ENCODE results near the gene POU2F1. TPM values are rescaled to one million over a fixed set of nuclear protein-coding genes. Genes with fewer than 3 reads are reported as not detected.

The POU2F1 gene
- polyA plus RNA-seq, 2 of the 4 experiments (the other 2 are of a cell fraction) = 2.9 to 9.4 TPM

DNA sequence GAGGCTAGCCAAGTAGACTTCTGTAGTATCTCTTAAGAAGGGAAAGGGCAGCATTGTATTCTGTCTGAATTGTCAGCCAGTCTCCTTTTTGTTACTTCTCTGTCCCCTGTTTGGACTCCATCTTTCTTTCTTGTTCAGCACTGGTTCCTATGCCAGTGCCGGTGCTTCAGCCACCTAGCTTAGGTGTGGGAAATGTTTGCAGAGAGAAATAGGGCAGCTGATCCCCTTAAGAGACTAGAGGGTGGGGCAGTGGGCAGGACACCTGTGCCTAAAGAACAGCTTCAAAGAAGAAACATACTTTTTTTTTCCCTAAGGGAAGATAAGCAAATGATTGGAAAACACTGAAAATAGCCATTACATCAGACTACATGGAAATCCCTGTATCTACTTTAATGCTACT, 113.0 kb downstream of the POU2F1 start:
- ATAC-seq (no peak), FAIRE-seq (no peak), DNase-seq (ENCODE audit: low read depth in 1 of 2, low spot score in 1 of 2) (no peak)
- Histone ChIP-seq H3K9me3 (peaks cover 11% of the 10 kb centered on the region; the same call in 2 of the 3 replicates), H3K4me1 (peaks cover 35% of the 10 kb centered on the region), H3K4me3 (no peak overlapping the region), H3K4me2 (no peak overlapping the region), H3K27ac (no peak overlapping the region)
- TF ChIP-seq ZNF302 (CRISPR knock-in tag; IDR thresholded peaks at IDR 0.05) = no peak
- TF ChIP-seq KDM5A (IDR thresholded peaks at IDR 0.05) = no peak
- 88% methylated on average over 1 of the region's 1 CpG for WGBS (ENCODE audit: missing lambda C conversion rate)
- POLR2A ChIA-PET = no interaction called here
- CTCF ChIA-PET = interaction anchor here (1.0 kb wide), 1 partner anchor 9 kb away, joined by 4 read pairs; no protein-coding TSS in a partner anchor

DNA sequence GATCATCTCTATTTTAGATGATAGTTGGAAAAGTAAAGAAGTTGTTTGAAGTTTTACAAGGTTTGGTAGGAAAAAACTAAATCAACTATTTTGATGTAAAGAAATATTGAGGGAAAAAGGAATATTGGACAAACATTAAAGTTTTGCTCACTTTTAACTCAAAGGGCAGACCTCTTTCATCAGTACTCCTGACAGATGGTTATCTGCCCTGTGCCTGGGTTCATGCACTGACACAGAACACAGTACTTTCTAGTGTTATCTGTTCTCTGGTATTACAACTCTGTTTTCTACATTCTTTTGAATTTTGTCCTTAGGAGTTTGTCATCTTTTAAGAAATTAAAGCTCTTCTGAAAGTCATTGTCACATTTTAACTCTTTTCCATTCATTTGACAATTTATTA, 118.7 kb downstream of the POU2F1 start:
- DNase-seq (ENCODE audit: low read depth in 1 of 2, low spot score in 1 of 2) (no peak), ATAC-seq (no peak), FAIRE-seq (no peak)
- Histone ChIP-seq H3K4me2 (no peak overlapping the region), H3K4me3 (no peak overlapping the region), H3K4me1 (no peaks in the 10 kb centered on the region), H3K9me3 (peaks cover 11% of the 10 kb centered on the region; the same call in 2 of the 3 replicates), H3K27ac (no peak overlapping the region)
- ChIA-PET CTCF (interaction anchor here (1.3 kb wide), 1 partner anchor 71 kb away, joined by 4 read pairs; no protein-coding TSS in a partner anchor), POLR2A (no interaction called here)
- TF ChIP-seq, protein P1, sequence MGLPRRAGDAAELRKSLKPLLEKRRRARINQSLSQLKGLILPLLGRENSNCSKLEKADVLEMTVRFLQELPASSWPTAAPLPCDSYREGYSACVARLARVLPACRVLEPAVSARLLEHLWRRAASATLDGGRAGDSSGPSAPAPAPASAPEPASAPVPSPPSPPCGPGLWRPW (IDR thresholded peaks at IDR 0.05) = no peak

DNA sequence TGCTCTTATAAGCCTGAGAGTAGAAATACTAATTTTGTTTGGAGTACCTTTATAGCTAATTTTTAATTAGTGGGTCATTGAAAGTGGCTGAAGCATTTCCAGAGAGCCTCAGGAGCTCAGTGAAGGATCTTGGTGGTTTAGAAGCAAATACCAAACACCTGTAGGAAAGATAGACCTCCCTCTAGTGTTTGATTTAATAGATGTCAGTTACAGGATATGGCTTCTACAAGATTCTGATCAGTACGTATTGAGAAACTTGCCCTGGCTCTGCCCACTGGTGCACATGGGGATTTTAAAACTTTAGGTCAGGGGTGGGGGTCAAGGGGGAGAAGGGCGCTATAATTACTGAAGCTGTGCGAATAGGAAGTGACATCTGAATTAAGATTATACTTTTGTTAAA, 122.2 kb downstream of the POU2F1 start:
- peak; percentile 39 to 73; a peak in 5 of 6 replicates for ATAC-seq
- Histone ChIP-seq H3K9me3 (0 out of 3 replicates have a peak, but pooled peaks cover 3% of the 10 kb centered on the region), H3K4me2 (no peak overlapping the region), H3K27ac (no peak overlapping the region), H3K4me3 (no peak overlapping the region), H3K4me1 (no peaks in the 10 kb centered on the region)
- ChIA-PET POLR2A (interaction anchor here (0.6 kb wide), 1 partner anchor 122 kb away, joined by 4 read pairs; the partner anchor contains the start of gene POU2F1), CTCF (interaction anchor here (0.6 to 1.5 kb wide), 5 partner anchors 9 to 81 kb away, joined by 3 to 6 read pairs (median 4); no protein-coding TSS in a partner anchor)
- TF ChIP-seq RAD21 (conservative IDR thresholded peaks at IDR 0.05 in 1 of 2, IDR thresholded peaks at IDR 0.05 in 1 of 2) = peak; percentile 36 to 42
- TF ChIP-seq EP300 (IDR thresholded peaks at IDR 0.05) = no peak
- TF ChIP-seq HOXA7 (CRISPR knock-in tag; IDR thresholded peaks at IDR 0.05) = no peak
- no peak for TF ChIP-seq CHD2 (IDR thresholded peaks at IDR 0.05; ENCODE audit: low read length, partially characterized antibody)
- TF ChIP-seq, protein P2, sequence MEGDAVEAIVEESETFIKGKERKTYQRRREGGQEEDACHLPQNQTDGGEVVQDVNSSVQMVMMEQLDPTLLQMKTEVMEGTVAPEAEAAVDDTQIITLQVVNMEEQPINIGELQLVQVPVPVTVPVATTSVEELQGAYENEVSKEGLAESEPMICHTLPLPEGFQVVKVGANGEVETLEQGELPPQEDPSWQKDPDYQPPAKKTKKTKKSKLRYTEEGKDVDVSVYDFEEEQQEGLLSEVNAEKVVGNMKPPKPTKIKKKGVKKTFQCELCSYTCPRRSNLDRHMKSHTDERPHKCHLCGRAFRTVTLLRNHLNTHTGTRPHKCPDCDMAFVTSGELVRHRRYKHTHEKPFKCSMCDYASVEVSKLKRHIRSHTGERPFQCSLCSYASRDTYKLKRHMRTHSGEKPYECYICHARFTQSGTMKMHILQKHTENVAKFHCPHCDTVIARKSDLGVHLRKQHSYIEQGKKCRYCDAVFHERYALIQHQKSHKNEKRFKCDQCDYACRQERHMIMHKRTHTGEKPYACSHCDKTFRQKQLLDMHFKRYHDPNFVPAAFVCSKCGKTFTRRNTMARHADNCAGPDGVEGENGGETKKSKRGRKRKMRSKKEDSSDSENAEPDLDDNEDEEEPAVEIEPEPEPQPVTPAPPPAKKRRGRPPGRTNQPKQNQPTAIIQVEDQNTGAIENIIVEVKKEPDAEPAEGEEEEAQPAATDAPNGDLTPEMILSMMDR (IDR thresholded peaks at IDR 0.05) = peak; percentile 33; the same call in 2 of the 3 replicates
- TF ChIP-seq, protein P3, sequence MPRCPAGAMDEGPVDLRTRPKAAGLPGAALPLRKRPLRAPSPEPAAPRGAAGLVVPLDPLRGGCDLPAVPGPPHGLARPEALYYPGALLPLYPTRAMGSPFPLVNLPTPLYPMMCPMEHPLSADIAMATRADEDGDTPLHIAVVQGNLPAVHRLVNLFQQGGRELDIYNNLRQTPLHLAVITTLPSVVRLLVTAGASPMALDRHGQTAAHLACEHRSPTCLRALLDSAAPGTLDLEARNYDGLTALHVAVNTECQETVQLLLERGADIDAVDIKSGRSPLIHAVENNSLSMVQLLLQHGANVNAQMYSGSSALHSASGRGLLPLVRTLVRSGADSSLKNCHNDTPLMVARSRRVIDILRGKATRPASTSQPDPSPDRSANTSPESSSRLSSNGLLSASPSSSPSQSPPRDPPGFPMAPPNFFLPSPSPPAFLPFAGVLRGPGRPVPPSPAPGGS (IDR thresholded peaks at IDR 0.05) = no peak
- peak; percentile 42; the same call in 1 of the 3 replicates for TF ChIP-seq SMC3 (IDR thresholded peaks at IDR 0.05)
- 77% methylated on average over 3 of the region's 3 CpGs for WGBS (ENCODE audit: missing lambda C conversion rate)
- FAIRE-seq = no peak
- peak; percentile 7 to 24 for DNase-seq (ENCODE audit: low read depth in 1 of 2, low spot score in 1 of 2)

DNA sequence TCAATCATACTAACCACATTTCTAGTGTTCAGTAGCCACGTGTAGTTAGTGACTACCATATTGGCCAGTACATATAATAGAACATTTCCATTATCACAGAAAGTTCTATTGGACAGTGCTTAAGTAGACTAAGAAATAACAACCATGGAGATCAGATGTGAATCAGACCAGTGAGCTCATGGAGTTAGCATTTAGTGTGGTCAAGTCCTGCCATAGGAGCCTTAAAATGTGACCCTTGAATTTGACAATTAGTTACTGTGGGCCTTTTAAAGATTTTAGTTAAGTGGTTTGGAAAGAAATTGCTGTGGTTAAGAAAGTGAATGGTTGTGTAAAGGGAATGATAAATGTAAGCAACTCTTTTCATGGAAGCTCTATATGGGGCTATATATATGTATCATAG, 123.4 kb downstream of the POU2F1 start:
- WGBS (ENCODE audit: missing lambda C conversion rate) = 84% methylated on average over 1 of the region's 1 CpG
- Histone ChIP-seq H3K4me2 (no peak overlapping the region), H3K27ac (no peak overlapping the region), H3K4me3 (no peak overlapping the region), H3K9me3 (no peaks in the 10 kb centered on the region), H3K4me1 (no peaks in the 10 kb centered on the region)
- ChIA-PET POLR2A (no interaction called here), CTCF (interaction anchor here (0.9 to 1.1 kb wide), 3 partner anchors 13 to 76 kb away, joined by 4 to 8 read pairs (median 4); no protein-coding TSS in a partner anchor)
- TF ChIP-seq HOXA7 (CRISPR knock-in tag; IDR thresholded peaks at IDR 0.05) (no peak), CBX2 (IDR thresholded peaks at IDR 0.05; ENCODE audit: borderline replicate concordance, low read depth) (no peak), BHLHE40 (IDR thresholded peaks at IDR 0.05; ENCODE audit: low read depth, low read length) (no peak), RAD21 (conservative IDR thresholded peaks at IDR 0.05 in 1 of 2, IDR thresholded peaks at IDR 0.05 in 1 of 2) (no peak), HEYL (CRISPR knock-in tag; IDR thresholded peaks at IDR 0.05) (no peak), FOXS1 (CRISPR knock-in tag; IDR thresholded peaks at IDR 0.05) (no peak), FOSB (CRISPR knock-in tag; IDR thresholded peaks at IDR 0.05) (no peak), JUNB (IDR thresholded peaks at IDR 0.05) (no peak), GATA3 (IDR thresholded peaks at IDR 0.05; ENCODE audit: borderline replicate concordance) (no peak), ESRRA (IDR thresholded peaks at IDR 0.05; ENCODE audit: borderline replicate concordance, low read length) (no peak)
- TF ChIP-seq, protein P4, sequence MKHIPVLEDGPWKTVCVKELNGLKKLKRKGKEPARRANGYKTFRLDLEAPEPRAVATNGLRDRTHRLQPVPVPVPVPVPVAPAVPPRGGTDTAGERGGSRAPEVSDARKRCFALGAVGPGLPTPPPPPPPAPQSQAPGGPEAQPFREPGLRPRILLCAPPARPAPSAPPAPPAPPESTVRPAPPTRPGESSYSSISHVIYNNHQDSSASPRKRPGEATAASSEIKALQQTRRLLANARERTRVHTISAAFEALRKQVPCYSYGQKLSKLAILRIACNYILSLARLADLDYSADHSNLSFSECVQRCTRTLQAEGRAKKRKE (CRISPR knock-in tag; IDR thresholded peaks at IDR 0.05; ENCODE audit: low read depth) = no peak
- TF ChIP-seq, protein P5, sequence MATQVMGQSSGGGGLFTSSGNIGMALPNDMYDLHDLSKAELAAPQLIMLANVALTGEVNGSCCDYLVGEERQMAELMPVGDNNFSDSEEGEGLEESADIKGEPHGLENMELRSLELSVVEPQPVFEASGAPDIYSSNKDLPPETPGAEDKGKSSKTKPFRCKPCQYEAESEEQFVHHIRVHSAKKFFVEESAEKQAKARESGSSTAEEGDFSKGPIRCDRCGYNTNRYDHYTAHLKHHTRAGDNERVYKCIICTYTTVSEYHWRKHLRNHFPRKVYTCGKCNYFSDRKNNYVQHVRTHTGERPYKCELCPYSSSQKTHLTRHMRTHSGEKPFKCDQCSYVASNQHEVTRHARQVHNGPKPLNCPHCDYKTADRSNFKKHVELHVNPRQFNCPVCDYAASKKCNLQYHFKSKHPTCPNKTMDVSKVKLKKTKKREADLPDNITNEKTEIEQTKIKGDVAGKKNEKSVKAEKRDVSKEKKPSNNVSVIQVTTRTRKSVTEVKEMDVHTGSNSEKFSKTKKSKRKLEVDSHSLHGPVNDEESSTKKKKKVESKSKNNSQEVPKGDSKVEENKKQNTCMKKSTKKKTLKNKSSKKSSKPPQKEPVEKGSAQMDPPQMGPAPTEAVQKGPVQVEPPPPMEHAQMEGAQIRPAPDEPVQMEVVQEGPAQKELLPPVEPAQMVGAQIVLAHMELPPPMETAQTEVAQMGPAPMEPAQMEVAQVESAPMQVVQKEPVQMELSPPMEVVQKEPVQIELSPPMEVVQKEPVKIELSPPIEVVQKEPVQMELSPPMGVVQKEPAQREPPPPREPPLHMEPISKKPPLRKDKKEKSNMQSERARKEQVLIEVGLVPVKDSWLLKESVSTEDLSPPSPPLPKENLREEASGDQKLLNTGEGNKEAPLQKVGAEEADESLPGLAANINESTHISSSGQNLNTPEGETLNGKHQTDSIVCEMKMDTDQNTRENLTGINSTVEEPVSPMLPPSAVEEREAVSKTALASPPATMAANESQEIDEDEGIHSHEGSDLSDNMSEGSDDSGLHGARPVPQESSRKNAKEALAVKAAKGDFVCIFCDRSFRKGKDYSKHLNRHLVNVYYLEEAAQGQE (IDR thresholded peaks at IDR 0.05) = no peak
- DNase-seq (ENCODE audit: low read depth in 1 of 2, low spot score in 1 of 2) (no peak), FAIRE-seq (no peak), ATAC-seq (no peak)

All from A549 (cell line).